HG03565 (cell line): ENCODE measurements around the gene CYP2S1.

Source experiments
- ATAC-seq: cut with Tn5 transposase; IDR thresholded peaks from one replicate; pipeline ENCODE4 v1.9.1; 2021; ENCODE audit warnings: mild to moderate bottlenecking, moderate library complexity; ENCODE audit not compliant: unreplicated experiment

The CYP2S1 gene

GRCh38 chr19:41253660-41254059 is 60.6 kb downstream of the CYP2S1 start:
- no peak for ATAC-seq

GRCh38 chr19:41255171-41255570 is 62.2 kb downstream of the CYP2S1 start:
- ATAC-seq: no peak
